GM12801 (cell line): Measurements from ENCODE around the gene ROBO3.

ENCODE experiments used
- TF ChIP-seq, protein P1 (sequence below): IDR thresholded peaks from one replicate; pipeline ENCODE4 v1.5.1; 2011; ENCODE audit warnings: control low read depth; ENCODE audit not compliant: insufficient read length; ENCODE audit errors: extremely low read depth

Gene ROBO3, protein sequence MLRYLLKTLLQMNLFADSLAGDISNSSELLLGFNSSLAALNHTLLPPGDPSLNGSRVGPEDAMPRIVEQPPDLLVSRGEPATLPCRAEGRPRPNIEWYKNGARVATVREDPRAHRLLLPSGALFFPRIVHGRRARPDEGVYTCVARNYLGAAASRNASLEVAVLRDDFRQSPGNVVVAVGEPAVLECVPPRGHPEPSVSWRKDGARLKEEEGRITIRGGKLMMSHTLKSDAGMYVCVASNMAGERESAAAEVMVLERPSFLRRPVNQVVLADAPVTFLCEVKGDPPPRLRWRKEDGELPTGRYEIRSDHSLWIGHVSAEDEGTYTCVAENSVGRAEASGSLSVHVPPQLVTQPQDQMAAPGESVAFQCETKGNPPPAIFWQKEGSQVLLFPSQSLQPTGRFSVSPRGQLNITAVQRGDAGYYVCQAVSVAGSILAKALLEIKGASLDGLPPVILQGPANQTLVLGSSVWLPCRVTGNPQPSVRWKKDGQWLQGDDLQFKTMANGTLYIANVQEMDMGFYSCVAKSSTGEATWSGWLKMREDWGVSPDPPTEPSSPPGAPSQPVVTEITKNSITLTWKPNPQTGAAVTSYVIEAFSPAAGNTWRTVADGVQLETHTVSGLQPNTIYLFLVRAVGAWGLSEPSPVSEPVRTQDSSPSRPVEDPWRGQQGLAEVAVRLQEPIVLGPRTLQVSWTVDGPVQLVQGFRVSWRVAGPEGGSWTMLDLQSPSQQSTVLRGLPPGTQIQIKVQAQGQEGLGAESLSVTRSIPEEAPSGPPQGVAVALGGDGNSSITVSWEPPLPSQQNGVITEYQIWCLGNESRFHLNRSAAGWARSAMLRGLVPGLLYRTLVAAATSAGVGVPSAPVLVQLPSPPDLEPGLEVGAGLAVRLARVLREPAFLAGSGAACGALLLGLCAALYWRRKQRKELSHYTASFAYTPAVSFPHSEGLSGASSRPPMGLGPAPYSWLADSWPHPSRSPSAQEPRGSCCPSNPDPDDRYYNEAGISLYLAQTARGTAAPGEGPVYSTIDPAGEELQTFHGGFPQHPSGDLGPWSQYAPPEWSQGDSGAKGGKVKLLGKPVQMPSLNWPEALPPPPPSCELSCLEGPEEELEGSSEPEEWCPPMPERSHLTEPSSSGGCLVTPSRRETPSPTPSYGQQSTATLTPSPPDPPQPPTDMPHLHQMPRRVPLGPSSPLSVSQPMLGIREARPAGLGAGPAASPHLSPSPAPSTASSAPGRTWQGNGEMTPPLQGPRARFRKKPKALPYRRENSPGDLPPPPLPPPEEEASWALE (N-terminal part only)

DNA sequence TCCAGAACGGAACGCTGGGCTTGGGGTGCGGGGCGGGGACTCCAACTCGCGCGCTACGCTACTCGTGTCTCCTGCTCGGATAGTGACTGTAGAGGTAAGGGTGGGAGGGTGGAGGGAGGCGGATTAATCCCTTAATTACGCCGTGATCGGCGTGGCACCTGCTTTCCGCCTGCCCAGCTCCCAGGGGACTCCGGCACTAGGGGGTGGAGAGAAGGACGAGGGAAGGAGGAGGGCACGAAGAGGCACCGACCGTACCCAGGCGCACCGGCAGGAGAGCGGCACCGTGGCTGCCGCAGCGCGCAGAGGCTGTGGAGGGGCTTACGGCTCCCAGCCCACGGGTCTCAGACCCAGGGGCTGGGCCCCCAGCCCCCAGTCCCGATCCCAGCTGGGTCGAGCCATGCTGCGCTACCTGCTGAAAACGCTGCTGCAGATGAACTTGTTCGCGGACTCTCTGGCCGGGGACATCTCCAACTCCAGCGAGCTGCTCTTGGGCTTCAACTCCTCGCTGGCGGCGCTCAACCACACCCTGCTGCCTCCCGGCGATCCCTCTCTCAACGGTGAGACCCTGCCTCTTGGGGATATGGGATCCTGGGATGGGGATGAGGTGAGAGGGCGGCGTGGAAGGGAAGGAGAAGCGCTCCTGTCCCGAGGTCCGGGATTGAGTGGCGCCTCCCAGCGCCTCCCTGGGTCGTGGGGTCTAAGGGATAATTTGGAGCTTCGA lies at the start of gene ROBO3:
ROBO3 (plus strand) TSS at position 252 of the 721 bp plus-strand sequence; CDS start at position 398, 146 bp downstream.
- TF ChIP-seq, protein P1, sequence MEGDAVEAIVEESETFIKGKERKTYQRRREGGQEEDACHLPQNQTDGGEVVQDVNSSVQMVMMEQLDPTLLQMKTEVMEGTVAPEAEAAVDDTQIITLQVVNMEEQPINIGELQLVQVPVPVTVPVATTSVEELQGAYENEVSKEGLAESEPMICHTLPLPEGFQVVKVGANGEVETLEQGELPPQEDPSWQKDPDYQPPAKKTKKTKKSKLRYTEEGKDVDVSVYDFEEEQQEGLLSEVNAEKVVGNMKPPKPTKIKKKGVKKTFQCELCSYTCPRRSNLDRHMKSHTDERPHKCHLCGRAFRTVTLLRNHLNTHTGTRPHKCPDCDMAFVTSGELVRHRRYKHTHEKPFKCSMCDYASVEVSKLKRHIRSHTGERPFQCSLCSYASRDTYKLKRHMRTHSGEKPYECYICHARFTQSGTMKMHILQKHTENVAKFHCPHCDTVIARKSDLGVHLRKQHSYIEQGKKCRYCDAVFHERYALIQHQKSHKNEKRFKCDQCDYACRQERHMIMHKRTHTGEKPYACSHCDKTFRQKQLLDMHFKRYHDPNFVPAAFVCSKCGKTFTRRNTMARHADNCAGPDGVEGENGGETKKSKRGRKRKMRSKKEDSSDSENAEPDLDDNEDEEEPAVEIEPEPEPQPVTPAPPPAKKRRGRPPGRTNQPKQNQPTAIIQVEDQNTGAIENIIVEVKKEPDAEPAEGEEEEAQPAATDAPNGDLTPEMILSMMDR = no peak

DNA sequence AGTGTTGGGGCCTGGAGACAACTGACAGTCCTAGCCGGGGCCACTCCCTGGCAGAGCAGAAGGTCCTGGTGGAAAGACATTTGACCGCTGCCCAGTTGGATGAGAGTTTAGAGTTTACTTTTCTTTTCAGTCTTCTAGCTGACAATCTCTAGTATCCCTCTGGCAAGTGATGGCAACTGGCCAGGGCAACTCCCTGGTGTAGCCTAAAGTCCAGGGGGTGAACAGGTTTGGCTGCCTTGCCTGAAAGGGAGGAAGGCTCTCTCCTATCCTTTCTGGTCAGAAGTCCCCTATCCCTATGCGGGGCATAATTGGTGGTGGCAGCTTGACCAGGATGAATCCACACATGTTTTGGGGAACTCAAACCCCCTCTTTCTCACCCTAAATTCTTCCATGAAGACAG lies 48.2 kb upstream of the ROBO3 start:
- TF ChIP-seq, protein P1 = no peak

DNA sequence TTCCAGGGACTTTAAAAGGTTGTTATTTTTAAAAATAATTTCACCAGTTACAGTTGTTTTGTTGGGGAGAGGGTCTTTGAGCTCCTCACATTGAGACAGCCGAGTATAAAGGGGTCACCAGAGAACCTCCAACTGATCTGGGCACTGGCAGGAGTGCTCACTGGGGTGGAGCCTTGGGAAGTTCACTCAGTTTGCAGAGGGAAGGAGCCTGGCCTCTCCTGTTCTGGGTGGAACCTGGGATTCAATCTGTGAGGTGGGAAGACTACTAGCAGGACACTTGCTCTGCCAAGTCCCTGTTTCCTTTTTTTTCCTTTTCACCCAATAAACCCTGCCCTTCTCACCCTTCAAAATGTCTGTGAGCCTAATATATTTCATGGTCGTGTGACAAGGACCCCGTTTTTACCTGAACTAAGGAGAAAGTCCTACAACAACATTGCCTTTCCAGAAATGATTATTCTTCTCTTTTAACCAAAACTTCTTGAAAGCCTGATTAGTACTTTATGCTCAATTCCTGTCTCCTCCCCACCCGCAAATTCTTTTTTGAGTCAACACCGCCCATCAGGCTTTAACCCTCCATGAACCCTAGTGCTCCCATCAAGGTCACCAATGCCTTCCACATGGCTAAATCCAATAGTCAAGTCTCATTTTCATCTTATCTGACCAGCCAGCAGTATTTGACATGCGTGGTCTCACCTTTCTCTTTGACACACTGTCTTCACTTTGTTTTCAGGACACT lies 43.1 kb upstream of the ROBO3 start:
- TF ChIP-seq, protein P1 = no peak

DNA sequence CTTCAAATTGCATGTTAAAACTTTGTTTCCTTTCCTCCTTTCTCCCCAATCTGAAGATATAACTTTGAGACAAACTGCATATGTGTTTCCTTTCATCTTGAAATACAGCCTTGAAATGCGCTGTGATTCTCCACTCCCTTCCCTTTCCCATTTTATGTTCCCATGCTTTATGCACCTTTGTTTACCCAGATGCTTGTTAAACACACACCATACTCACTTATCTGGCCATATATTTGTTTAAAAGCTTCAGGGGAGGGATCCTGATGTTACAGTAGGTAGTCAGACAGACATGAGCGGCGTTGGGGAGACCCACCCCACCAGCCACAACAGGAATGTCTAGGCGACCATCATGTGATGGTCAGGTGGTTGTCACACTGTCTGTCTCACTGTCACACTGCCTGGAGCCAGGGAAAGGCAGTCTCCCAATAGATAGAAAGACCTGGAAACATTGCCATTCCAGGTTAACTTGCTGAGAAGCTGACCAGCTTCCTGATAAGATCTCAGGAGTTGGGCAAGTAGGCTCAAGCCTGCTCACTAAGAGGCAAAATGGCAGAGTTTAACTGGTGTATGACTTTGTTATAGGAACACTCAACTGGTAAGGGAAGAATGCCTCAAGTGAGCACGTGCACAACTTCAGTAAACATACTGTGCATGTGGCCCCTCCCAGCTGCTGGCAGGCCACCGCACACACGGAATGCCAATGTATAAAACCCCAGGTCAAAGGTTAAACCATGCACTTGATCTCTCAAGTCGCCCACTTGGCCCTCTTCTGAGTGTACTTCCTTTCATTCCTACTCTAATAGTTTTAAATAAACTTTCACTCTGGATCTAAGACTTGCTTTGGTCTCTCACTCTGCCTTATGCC lies 41.5 kb upstream of the ROBO3 start:
- TF ChIP-seq, protein P1 = no peak

DNA sequence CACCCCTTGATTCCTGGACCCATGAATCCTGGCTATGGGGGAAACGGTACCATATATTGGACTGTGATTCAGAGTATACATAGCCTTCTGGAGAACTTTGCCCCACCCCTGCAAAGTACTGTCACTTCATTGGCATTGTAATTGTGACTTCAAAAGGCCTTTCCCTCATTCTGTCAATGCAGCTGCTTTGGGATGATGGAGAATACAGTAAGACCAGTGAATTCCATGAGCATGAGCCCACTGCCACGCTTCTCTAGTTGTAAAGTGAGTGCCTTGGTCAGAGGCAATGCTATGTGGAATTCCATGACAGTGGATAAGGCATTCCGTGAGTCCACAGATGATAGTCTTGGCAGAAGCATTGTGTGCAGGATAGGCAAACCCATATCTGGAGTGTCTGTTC lies 39.4 kb upstream of the ROBO3 start:
- TF ChIP-seq, protein P1 = no peak

DNA sequence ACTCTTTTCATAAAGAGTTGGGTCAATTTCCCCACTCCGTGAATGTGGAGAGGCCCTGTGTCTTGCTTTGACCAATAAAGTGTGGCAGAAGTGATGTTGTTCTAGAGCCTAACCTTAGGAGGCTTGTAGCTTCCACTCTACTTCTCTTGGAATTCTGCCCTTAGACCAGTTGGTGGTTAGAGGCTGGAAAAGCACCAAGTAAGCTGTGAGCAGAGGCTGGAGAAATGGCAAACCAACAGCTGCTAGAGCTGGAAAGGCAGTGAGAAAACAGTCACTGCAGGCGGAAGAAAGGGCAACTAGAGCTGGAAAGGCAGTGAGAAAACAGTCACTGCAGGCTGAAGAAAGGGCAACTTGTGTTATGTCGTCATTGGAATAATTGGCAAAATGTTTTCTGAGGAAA lies 35.2 kb upstream of the ROBO3 start:
- TF ChIP-seq, protein P1 = no peak
